ENCODE data around the gene MFSD11. TPM values are rescaled to one million over a fixed set of nuclear protein-coding genes. Genes with fewer than 3 reads are reported as not detected.

The MFSD11 gene
- total RNA-seq, 1 experiment from 2014 or later = 42.3 TPM

- DNase-seq (ENCODE audit: low read depth, low spot score) (no peak), ATAC-seq (no peak)
- ChIA-PET POLR2A (no interaction called here), CTCF (no interaction called here)
- no peak for TF ChIP-seq SIN3A (IDR thresholded peaks at IDR 0.05; ENCODE audit: borderline replicate concordance, insufficient read depth, low read depth, low read length)
- TF ChIP-seq POLR2AphosphoS5 (IDR thresholded peaks at IDR 0.05; ENCODE audit: low read depth, low read length) = no peak
- no peak for TF ChIP-seq TCF7L2 (IDR thresholded peaks at IDR 0.05; ENCODE audit: low read depth, low read length)
- TF ChIP-seq REST (IDR thresholded peaks at IDR 0.05; ENCODE audit: insufficient read depth in 1 of 2, low read depth in 2 of 2, low read length in 1 of 2) = no peak
- TF ChIP-seq CTCF (IDR thresholded peaks at IDR 0.05) = no peak
- no peaks in the 10 kb centered on the region for H3K36me3 ChIP-seq (ENCODE audit: control insufficient read depth, insufficient read depth, low read length)
- H3K9me3 ChIP-seq (ENCODE audit: control insufficient read depth, insufficient read depth, low read depth, low read length) = no peaks in the 10 kb centered on the region
- no TSS peak for BruUV-seq (replicated peaks)
- H3K4me1 ChIP-seq (ENCODE audit: control insufficient read depth, insufficient read depth, low read length) = no peaks in the 10 kb centered on the region
- H3K27me3 ChIP-seq (ENCODE audit: control insufficient read depth, insufficient read depth, low read length) = no peaks in the 10 kb centered on the region
- in situ Hi-C loops (cut with HindIII; ENCODE audit: low pct_unique_long_range_greater_than_20kb, low sequenced_read_pairs) (no loop called here), intact Hi-C loops (cut with micrococcal nuclease; ENCODE audit: unreplicated experiment) (no loop called here)
- no peak overlapping the region for H3K27ac ChIP-seq (ENCODE audit: low read length)
- no peak overlapping the region for H3K4me3 ChIP-seq (ENCODE audit: low read depth in 2 of 2, low read length in 2 of 2)
Observed at GRCh38 chr17:76824093-76824492, 86.2 kb downstream of the MFSD11 start.

- no peak for TF ChIP-seq SIN3A (IDR thresholded peaks at IDR 0.05; ENCODE audit: borderline replicate concordance, insufficient read depth, low read depth, low read length)
- no peak for TF ChIP-seq CTCF (IDR thresholded peaks at IDR 0.05)
- no peak for TF ChIP-seq TCF7L2 (IDR thresholded peaks at IDR 0.05; ENCODE audit: low read depth, low read length)
- no peak for TF ChIP-seq REST (IDR thresholded peaks at IDR 0.05; ENCODE audit: insufficient read depth in 1 of 2, low read depth in 2 of 2, low read length in 1 of 2)
- no peak for TF ChIP-seq POLR2AphosphoS5 (IDR thresholded peaks at IDR 0.05; ENCODE audit: low read depth, low read length)
- H3K27me3 ChIP-seq (ENCODE audit: control insufficient read depth, insufficient read depth, low read length) = no peaks in the 10 kb centered on the region
- no peaks in the 10 kb centered on the region for H3K36me3 ChIP-seq (ENCODE audit: control insufficient read depth, insufficient read depth, low read length)
- ATAC-seq (0 out of 2 replicates have a peak, but pooled peaks have one; percentile 20), DNase-seq (ENCODE audit: low read depth, low spot score) (no peak)
- CTCF ChIA-PET = no interaction called here
- no peaks in the 10 kb centered on the region for H3K4me1 ChIP-seq (ENCODE audit: control insufficient read depth, insufficient read depth, low read length)
- intact Hi-C loops (cut with micrococcal nuclease; ENCODE audit: unreplicated experiment) (no loop called here), in situ Hi-C loops (cut with HindIII; ENCODE audit: low pct_unique_long_range_greater_than_20kb, low sequenced_read_pairs) (no loop called here)
- H3K27ac ChIP-seq (ENCODE audit: low read length) = no peak overlapping the region
- no TSS peak for BruUV-seq (replicated peaks)
- H3K9me3 ChIP-seq (ENCODE audit: control insufficient read depth, insufficient read depth, low read depth, low read length) = no peaks in the 10 kb centered on the region
- H3K4me3 ChIP-seq (ENCODE audit: low read depth in 2 of 2, low read length in 2 of 2) = no peak overlapping the region
- POLR2A ChIA-PET = no interaction called here
Observed at GRCh38 chr17:76826330-76827068, 88.6 kb downstream of the MFSD11 start.

All from Panc1 (cell line).